ENCODE results near the gene HECTD4.
A peak's percentile ranks its signal among the peaks of the same experiment; 100 is the strongest.

The HECTD4 gene

DNA sequence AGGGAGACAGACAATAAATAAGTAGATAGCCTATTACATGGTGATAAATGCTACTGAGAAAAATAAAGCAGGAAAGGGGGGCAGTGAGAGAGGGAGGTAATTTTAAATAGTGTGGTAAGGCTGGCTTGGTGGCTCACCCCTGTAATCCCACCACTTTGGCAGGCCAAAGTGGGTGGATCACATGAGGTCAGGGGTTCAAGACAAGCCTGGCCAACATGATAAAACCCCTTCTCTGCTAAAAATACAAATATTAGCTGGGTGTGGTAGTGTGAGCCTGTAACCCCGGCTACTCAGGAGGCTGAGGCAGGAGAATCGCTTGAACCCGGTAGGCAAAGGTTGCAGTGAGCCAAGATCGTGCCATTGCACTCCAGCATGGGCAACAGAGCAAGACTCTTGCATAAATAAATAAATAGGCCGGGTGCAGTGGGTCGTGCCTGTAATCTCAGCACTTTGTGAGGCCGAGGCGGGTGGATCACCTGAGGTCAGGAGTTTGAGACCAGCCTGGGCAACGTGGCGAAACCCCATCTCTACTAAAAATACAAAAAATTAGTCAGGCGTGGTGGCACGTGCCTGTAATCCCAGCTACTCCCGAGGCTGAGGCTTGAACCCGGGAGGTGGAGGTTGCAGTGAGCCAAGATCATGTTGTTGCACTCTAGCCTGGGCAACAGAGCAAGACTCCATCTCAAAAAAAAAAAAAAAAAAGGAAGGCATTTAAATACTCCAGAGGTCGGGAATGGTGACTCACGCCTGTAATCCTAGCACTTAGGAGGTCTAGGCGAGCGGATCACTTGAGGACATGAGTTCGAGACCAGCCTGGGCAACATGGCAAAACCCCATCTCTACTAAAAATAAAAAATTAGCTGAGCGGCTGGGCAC, 271.2 kb downstream of the HECTD4 start:
- DNase-seq = peak; percentile 67

Data from hematopoietic multipotent progenitor cell treated with erythropoietin and hydrocortisone succinate and interleukin-3 and kit ligand, for 8 days (in vitro differentiated cells).